ENCODE results near the gene ATF4. TPM values are rescaled to one million over a fixed set of nuclear protein-coding genes. Genes with fewer than 3 reads are reported as not detected.
A peak's percentile ranks its signal among the peaks of the same experiment; 100 is the strongest.

Gene ATF4
- total and polyA plus RNA-seq, 2 experiments from 2014 or later, result 203 to 375 TPM

- H3K27ac ChIP-seq, result peak overlapping the region; percentile 39
- H3K4me3 ChIP-seq, result no peak overlapping the region
- no peaks in the 10 kb centered on the region for H3K27me3 ChIP-seq
- H3K36me3 ChIP-seq, result peaks cover 5% of the 10 kb centered on the region
- no peak for TF ChIP-seq CTCF (IDR thresholded peaks at IDR 0.05; ENCODE audit: low read depth, low read length)
- H3K9me3 ChIP-seq (ENCODE audit: low read depth), result no peaks in the 10 kb centered on the region
- no peak for DNase-seq (ENCODE audit: low read depth in 1 of 2, low spot score in 1 of 2)
- no peaks in the 10 kb centered on the region for H3K4me1 ChIP-seq (ENCODE audit: low read depth)
Observed at GRCh38 chr22:39486951-39487825, 33.2 kb upstream of the ATF4 start.

DNA sequence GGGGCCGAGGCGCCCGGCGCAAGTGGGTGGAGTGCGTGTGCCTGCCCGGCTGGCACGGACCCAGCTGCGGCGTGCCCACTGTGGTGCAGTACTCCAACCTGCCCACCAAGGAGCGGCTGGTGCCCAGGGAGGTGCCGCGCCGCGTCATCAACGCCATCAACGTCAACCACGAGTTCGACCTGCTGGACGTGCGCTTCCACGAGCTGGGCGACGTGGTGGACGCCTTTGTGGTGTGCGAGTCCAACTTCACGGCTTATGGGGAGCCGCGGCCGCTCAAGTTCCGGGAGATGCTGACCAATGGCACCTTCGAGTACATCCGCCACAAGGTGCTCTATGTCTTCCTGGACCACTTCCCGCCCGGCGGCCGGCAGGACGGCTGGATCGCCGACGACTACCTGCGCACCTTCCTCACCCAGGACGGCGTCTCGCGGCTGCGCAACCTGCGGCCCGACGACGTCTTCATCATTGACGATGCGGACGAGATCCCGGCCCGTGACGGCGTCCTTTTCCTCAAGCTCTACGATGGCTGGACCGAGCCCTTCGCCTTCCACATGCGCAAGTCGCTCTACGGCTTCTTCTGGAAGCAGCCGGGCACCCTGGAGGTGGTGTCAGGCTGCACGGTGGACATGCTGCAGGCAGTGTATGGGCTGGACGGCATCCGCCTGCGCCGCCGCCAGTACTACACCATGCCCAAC lies 32.4 kb upstream of the ATF4 start:
- no peak for DNase-seq (ENCODE audit: low read depth in 1 of 2, low spot score in 1 of 2)
- H3K4me3 ChIP-seq, result no peak overlapping the region
- TF ChIP-seq CTCF (IDR thresholded peaks at IDR 0.05; ENCODE audit: low read depth, low read length), result no peak
- H3K36me3 ChIP-seq, result peaks cover 5% of the 10 kb centered on the region
- H3K27me3 ChIP-seq, result no peaks in the 10 kb centered on the region
- H3K9me3 ChIP-seq (ENCODE audit: low read depth), result no peaks in the 10 kb centered on the region
- H3K27ac ChIP-seq, result no peak overlapping the region
- H3K4me1 ChIP-seq (ENCODE audit: low read depth), result no peaks in the 10 kb centered on the region

- no peak overlapping the region for H3K27ac ChIP-seq
- no peaks in the 10 kb centered on the region for H3K4me1 ChIP-seq (ENCODE audit: low read depth)
- TF ChIP-seq CTCF (IDR thresholded peaks at IDR 0.05; ENCODE audit: low read depth, low read length), result no peak
- no peaks in the 10 kb centered on the region for H3K9me3 ChIP-seq (ENCODE audit: low read depth)
- H3K4me3 ChIP-seq, result no peak overlapping the region
- DNase-seq (ENCODE audit: low read depth in 1 of 2, low spot score in 1 of 2), result no peak
- H3K27me3 ChIP-seq, result no peaks in the 10 kb centered on the region
- H3K36me3 ChIP-seq, result peaks cover 5% of the 10 kb centered on the region
Observed at GRCh38 chr22:39488563-39489083, 31.7 kb upstream of the ATF4 start.

DNA sequence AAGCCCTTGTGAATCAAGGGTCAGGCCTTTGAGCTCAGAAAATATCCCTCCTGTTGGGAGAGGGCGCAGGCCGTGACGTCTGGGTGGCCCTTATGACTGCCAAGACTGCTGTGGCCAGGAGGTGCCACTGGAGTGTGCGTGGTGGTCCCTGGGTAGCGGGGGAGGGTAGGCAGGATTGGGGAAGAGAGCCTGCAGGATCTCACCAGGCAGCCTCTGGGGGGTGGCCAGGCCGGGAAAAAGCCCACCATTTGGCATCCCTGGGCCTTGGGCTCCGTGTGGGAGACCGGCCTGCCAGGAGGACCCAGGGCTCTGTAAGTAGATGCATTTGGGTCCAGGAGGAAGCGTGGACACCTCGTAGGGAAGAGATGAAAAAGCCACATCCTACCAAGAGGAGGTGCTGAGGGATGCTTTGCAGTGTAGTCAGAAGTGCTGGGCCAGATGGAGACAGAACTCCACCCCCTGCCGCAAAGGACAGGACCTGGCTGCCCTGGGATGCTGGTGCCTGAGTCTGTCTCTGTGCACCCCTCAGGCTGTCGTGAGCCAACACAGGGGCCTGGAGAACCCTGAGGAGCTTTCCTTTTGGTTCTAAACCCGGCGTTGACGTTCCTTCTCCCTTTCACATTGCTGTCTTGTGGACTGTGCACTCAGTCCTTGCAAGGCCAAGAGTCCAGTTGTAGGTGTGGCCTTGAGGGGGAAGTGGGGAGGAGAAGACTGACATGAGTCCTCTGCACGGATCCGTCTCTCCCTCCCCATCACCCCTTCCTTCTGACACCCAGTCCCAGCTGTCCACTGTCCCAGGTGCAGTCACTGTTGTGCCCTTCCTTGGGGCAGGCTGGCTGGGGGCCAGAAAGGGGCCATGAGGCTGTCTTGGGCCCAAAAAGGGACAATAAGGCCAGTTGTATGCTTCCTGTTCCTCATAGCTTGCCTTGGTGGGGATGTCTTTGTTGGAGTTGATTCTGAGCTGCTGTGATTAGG lies 31.0 kb upstream of the ATF4 start:
- TF ChIP-seq CTCF (IDR thresholded peaks at IDR 0.05; ENCODE audit: low read depth, low read length), result no peak
- Histone ChIP-seq H3K4me1 (ENCODE audit: low read depth) (no peaks in the 10 kb centered on the region), H3K36me3 (peaks cover 5% of the 10 kb centered on the region), H3K9me3 (ENCODE audit: low read depth) (no peaks in the 10 kb centered on the region), H3K27ac (no peak overlapping the region), H3K27me3 (no peaks in the 10 kb centered on the region), H3K4me3 (no peak overlapping the region)
- DNase-seq (ENCODE audit: low read depth in 1 of 2, low spot score in 1 of 2), result no peak
